22Rv1 (cell line): Measurements from ENCODE around the gene COPS7A.

Experiments used
- ZFX ChIP-seq: fragments of 450-650 bp; IDR thresholded peaks from 2 replicates; pipeline ENCODE4 v1.6.1; 2017; ENCODE audit warnings: antibody characterized with exemption, borderline replicate concordance
- TF ChIP-seq, protein P1 (sequence below): fragments of 450-650 bp; IDR thresholded peaks from 2 replicates; pipeline ENCODE4 v1.5.1; 2017; ENCODE audit warnings: mild to moderate bottlenecking

DNA sequence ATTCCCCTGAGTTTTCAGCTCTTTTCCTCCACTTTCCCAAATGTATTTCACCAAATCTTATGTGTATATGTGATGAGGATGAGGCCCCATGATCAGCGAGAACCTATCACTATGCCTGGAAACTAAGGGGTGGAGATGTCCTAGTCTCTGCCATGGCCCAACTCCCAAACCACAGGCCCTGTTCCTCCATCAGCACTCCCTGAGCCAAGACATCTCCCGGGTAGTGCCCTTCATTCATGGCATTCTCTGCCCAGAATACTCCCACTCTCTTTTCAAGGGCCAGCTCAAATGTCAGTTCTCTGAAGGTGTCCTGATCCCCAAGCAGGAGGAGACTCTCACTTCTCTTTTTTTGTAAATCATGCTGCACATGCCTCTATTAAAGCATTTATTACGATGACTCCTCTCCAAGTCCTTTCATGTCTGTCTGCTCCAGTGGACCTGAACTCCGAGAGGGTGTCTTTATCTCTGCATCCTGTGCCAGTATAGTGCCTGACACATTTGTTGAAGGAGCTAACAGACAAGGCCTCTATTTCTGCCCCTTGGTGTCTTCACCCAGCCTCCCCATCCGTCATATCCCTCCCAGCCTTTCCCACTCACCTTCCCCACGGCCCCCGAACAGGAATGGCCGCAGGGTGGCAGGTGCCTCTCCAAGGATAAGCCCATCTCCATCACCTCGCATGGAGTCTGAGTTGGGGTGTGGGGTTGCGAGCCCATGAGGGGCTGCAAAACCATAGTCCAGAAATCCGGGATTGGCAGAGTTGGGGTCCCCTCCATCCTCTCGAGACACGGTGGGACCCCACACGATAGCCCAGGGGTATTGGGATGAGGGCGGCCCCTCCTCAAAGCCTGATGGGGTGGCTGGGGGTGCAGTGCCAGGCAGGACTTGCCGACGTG lies 26.9 kb upstream of the COPS7A start:
- TF ChIP-seq, protein P1, sequence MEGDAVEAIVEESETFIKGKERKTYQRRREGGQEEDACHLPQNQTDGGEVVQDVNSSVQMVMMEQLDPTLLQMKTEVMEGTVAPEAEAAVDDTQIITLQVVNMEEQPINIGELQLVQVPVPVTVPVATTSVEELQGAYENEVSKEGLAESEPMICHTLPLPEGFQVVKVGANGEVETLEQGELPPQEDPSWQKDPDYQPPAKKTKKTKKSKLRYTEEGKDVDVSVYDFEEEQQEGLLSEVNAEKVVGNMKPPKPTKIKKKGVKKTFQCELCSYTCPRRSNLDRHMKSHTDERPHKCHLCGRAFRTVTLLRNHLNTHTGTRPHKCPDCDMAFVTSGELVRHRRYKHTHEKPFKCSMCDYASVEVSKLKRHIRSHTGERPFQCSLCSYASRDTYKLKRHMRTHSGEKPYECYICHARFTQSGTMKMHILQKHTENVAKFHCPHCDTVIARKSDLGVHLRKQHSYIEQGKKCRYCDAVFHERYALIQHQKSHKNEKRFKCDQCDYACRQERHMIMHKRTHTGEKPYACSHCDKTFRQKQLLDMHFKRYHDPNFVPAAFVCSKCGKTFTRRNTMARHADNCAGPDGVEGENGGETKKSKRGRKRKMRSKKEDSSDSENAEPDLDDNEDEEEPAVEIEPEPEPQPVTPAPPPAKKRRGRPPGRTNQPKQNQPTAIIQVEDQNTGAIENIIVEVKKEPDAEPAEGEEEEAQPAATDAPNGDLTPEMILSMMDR, result no peak
- TF ChIP-seq ZFX, result no peak
